Adipose tissue (tissue), 3 donors: ENCODE measurements around the gene CIAO1. TPM values are rescaled to one million over a fixed set of nuclear protein-coding genes. Genes with fewer than 3 reads are reported as not detected.
"Not testable (repeated sequence)": the region's sequence is repeated elsewhere in the genome, so short reads cannot be mapped to it uniquely, and the experiment has no call there.

ENCODE experiments used
- H3K27ac ChIP-seq: one replicate; pipeline ENCODE4 v1.5.1; 2013; ENCODE audit warnings: low read depth, low read length
- WGBS, 3 donors: extraction: QIAGEN DNeasy Blood & Tissue Kit; methylation state at CpG; one replicate each; pipeline ENCODE4 v1.1.7; 2013; 5-methylcytosine and 5-hydroxymethylcytosine counted together
- polyA plus RNA-seq, 3 donors: library from polyadenylated mRNA; stranded (reverse); fragments of 200-250 nt; gene quantifications; one replicate each; pipeline ENCODE4 v1.2.3, GENCODE V29; 2013
- donor health status: healthy with polysubstance abuse.
- donor health status: Bipolar disorder and iron deficiency.
- donor health status: healthy.

The CIAO1 gene
- polyA plus RNA-seq, 3 donors = 34.1 to 62.3 (median 35.9) TPM

DNA sequence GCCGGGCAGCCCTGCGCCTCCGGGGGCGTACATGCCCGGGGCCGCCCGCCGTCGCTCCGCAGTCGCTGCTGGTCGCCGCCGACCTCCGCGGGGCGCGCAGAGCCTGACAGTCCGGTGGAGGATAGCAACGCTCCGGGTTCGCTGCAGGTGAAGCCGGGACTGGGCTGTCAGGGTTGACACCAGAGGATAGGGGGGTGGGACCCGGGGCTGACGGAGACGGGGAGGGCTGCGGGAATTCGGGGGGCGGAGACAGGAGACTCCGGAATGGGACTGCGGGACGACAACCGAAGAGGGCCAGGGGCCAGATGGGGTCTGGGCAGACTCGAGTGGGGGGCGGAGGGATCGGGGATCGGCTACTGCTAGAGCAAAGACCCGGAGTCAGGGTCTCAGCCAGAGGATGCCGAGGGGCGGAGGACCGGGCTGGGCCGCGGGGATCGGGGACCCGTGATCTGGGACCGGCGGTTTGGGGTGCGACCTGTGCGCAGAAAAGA is 631 bp upstream of the CIAO1 start:
- WGBS, 3 donors = 0 to 2% (median 1%) methylated on average over 43 to 49 of the region's 49 CpGs
- H3K27ac ChIP-seq = no peak overlapping the region

DNA sequence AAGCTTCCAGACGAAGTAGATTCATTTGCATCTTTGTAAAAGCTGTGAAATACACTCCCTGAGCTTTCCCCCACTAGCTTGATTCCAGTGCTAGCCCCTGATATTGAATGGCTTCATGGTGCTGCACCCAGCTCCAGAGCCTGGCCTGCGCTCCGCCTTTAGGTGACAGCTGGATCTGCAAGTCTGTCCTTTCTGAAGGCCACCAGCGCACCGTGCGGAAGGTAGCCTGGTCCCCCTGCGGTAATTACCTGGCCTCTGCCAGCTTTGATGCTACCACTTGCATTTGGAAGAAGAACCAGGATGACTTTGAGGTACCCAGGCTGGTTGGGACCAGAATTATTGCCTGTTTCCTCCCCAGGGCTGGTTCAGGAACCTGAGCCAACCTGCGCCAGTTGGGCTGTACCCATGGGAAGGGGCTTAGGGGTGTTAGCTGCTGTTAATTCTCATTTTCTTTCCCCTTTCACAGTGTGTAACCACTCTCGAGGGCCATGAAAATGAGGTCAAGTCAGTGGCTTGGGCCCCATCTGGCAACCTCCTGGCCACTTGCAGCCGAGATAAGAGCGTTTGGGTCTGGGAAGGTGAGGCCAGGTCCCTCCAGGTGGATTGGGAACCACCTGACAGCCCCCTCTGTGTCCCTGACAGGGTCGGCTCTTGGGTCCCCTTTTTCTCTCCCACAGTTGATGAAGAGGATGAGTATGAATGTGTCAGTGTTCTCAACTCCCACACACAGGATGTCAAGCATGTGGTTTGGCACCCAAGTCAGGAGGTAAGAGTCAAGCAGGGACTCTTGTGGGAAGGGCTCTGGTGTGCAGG is 1.3 kb downstream of the CIAO1 start:
- 46 to 80% (median 74%) methylated on average over 12 of the region's 12 CpGs for WGBS, 3 donors
- H3K27ac ChIP-seq = no peak overlapping the region

DNA sequence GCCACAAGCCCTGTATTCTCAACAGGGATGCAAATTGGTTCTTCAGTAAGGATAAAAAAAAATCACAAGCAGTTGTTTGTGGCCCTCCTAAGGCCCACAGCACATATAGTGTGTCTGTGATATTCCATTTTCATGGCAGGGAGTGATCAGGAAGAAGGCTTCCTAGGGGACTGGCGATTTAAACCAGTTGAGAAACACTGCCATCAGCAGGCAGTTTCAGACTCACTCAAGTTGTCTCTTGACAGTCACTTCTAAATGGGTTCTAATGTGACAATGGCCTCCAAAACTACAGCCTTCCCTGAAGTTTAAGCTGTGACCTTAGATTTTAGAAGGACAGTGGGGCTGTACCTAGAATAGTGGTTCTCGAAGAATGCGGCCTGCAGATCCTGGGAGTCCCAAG is 6.0 kb downstream of the CIAO1 start:
- WGBS, 3 donors = 85 to 86% (median 85%) methylated on average over 3 of the region's 3 CpGs
- H3K27ac ChIP-seq = no peak overlapping the region

DNA sequence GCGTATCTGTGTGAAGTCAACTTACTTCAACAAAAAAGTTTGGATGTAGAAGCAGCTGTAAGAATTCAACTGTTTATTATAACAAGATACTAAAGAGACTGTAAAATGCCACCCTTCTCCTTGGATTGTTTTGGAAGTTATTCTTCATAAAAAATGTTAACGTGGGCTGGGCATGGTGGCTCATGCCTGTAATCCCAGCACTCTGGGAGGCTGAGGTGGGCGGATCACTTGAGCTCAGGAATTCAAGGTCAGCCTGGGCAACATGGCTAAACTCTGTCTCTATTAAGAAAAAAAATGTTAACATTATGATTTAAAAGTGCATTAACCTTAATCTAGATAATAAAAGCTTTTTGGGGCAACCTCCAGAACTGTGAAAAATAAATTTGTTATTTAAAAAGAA is 7.7 kb downstream of the CIAO1 start:
- H3K27ac ChIP-seq = no peak overlapping the region

DNA sequence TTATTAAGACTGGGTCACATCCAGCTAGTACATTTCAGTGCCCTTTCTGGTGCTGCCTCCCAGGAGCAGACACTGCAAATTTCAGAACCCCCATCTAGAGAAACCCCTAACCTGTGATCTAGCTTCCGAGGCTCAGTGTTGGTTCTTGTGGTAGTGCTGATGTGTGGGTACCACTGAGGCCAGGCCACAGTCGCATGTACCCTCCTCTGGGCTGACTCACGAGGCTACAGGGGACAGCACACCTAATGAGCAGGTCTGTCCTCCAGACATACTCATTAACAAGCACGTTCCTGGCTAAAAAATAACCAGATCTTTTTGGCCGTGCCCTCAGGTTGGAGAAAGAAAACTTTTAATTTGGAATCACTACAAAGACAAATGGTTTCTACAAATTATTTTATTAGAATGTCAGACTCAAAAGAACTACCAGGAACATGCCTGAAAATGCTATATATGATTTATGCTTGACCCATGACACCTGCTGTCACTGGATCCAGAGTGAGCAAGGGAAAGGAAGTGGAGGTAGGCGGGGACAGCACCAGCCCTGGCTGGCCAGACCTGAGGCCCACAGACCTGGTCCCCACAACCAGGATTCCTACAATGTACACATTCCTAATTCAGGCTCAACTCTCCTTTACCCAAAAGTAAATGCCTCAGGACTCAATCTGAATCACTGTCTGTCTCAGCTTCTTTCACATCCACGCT is 8.5 kb downstream of the CIAO1 start:
- WGBS, 3 donors = 74 to 81% (median 77%) methylated on average over 7 of the region's 7 CpGs
- H3K27ac ChIP-seq = no peak overlapping the region

More for the DNA sequence above, 7.7 kb downstream of the CIAO1 start:
- 51 to 80% (median 77%) methylated on average over 3 of the region's 3 CpGs for WGBS, 3 donors

DNA sequence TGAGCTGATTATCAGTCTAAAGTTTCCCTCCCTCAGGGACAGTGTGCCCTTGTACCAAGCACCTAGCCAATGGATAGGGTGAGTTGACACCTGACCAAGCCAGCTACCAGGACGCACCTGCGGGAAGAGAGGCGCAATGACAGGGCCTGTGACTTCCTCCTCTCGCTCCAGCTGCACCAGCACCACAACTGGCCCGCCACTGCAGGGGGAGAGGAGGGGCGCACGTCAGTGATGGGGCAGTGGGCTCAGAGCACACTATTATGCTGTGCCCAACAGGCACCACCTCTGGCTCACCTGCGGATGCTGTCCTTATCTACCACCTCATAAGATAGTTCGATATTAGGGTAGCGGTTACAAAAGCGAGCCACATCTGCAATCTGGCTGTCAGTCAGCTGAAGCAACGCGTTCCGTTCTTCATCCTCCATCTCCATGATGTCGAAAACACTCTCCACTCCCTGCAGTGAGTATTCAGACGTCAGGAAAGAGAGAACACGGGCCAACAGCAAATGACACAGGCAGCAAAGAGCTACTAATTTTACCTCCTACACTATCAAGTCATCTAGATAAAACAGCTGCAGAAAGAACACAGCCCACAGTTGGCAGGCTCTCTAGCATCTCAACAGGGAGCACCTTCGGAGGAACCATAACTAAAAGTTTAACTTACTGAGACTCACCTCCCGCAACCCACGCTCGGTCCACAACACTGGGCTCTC is 10.9 kb downstream of the CIAO1 start:
- H3K27ac ChIP-seq = no peak overlapping the region
- 87 to 91% (median 89%) methylated on average over 21 of the region's 21 CpGs for WGBS, 3 donors

DNA sequence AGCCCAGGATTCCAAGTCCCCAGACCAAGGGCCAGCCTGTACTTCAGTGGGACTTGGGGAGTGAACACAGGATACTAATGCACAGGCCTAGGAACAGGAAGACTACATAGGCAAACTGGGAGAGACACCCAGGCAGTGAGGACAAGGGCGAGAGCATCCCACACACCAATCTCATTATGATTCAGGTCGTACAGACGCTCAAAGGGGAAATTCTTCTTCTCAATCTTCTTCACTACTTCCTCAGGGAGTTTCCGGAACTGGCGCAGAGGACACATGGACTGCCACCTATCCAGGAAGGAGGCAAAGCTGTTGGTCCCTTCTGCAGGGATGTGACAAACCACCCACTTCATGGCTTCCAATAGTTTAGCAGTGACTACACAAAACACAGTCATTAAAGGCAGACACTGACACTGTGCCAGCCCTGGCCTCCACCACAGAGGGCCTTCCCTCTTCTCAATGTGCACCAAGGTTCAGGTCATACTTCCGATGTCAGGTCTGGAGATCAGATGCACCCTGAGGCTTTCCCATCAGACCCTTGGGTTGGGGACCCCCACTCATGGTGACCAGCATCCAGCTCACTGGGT is 21.3 kb downstream of the CIAO1 start:
- 80 to 88% (median 82%) methylated on average over 6 of the region's 6 CpGs for WGBS, 3 donors
- H3K27ac ChIP-seq = no peak overlapping the region

DNA sequence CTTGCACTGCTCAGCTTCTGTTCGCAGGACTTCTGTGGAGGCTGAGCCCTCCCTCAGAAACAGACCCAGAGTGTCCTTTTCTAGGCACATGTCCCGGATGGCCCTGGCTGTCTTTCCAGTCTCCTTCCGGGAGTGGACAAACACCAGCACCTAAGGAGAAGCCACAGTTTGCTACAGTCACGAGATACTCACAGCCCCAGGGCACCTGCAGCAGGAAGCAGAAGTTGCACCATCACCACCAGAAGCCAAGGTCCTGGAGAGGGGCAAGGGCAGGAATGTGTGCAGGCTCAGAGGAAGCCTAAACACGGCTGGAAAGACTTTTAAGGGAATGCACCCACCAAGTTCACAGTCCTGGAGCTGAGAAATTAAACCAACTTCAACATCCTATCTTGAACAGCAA is 25.7 kb downstream of the CIAO1 start:
- H3K27ac ChIP-seq = no peak overlapping the region
- 69 to 88% (median 83%) methylated on average over 5 of the region's 5 CpGs for WGBS, 3 donors

DNA sequence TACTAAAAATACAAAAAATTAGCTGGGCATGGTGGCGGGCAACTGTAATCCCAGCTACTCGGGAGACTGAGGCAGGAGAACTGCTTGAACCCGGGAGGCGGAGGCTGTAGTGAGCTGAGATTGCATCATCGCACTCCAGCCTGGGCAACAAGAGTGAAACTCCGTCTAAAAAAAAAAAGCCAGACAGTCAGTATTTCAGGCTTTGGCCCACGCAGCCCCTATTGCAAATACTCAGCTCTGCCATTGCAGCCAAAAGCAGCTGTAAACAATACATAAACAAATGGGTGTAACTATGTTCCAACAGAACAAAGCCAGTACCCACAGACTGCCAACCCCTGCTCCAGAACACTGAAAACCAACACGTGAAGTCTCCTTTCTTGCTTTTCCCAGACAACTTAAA is 28.2 kb downstream of the CIAO1 start:
- not testable (repeated sequence) for H3K27ac ChIP-seq

DNA sequence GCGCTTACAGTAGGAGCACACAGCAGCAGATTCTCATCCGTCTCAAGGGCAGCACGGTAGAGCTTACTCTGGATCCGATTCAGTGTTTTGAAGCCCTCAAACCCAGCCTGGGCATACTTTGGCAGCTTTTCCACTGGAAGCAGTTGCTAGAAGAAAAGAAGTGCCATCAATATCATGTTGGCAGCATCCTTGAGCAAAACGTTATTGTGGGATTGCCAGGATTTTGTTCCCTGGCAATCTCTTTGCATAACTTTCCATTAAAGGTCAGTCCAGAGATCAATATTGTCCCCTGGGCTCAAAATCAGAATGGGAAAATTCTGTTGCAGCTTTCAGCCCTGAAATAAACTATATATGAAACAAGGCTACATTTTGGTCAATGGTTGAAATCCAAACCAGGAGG is 30.9 kb downstream of the CIAO1 start:
- no peak overlapping the region for H3K27ac ChIP-seq
- WGBS, 3 donors = 77 to 86% (median 83%) methylated on average over 5 of the region's 5 CpGs

More for the DNA sequence above, 28.2 kb downstream of the CIAO1 start:
- 84 to 92% (median 87%) methylated on average over 8 of the region's 8 CpGs for WGBS, 3 donors

DNA sequence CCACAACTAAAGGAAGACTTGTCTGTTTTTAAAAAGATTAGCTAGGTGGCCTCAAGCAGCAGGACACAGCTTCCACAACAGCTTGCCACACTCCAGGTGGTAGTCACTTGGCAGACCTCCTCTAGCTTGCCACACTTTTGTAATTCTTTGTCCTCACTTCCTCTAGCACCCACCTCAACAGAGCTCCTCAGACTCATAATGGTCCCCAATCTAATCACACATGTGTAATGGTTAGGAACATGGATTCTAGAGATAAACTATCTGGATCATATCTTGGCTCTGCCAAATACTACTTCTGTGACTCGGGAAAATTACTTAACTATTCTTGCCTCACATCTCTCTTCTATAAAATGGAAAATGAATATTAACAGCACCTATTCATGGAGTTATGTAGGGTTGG is 35.8 kb downstream of the CIAO1 start:
- WGBS, 3 donors = 41 to 71% (median 62%) methylated on average over 1 of the region's 1 CpG
- no peak overlapping the region for H3K27ac ChIP-seq

DNA sequence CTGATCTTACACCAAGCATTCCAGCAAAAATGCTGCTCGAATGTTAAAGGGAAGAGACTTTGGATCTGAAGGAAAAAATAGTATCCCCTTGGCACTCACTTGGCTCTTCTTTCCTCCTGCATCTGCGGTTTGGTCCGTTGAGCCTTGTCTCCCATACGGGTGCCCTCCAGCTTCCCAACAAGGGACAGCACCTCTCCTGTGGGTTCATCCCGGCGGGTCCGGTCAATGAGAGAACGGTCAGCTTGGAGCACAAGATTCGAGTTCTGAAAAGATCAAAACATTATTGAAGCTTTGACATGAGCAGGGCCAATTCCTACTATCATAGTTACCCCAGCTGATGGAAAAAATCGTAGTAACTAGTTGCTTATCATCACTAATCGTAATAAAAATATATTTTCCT is 38.6 kb downstream of the CIAO1 start:
- no peak overlapping the region for H3K27ac ChIP-seq
- 63 to 72% (median 63%) methylated on average over 11 of the region's 11 CpGs for WGBS, 3 donors

DNA sequence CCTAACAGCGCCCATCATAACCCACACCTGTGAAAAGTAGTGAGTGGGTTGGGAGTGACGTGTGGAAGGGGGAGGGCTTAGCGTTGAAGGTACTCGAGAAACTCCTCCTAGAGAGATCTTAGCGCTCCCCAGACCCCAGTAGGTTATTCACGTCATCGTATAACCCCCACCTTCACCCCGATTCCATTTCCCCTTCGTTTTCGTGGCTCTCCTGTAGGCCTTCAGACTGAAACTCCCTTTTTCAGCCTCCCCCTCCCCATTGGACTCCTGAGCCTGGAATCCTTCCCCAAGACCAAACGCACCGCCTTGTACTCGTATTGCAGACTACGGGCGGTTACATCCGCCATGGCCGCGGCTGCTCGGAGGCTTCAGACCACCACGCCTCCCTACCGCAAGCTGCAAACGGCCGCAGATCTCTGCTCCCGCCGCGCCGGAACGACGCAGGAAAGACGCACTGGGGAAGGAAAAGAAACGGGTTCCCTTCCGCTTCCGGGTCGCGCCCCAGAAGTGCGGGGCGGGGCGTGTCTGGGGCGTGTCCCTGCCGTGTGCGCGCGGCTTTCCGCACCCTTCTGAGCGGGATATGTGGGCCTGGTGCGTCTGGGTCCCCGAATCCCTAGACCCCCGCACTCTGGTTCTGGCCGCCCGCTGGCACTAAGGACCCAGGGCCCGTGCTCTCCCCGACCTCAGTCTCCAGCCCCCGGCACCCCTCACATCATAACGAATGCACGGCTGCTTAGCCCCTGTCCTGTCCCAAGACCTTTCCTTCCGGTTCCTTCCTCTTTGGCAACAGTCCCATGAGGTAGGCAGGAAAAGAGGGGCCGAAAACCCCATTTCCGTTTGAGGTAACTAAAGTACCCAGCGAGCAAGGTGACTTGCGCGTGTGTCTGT is 39.3 kb downstream of the CIAO1 start, which contains the start of gene SNRNP200:
Gene SNRNP200 (minus strand): TSS at position 456 of the 888 bp plus-strand sequence. CDS start 109 bp downstream, at position 347.
- peak within 1 kb of the TSS; percentile 65 for H3K27ac ChIP-seq
- 0 to 1% (median 1%) methylated on average over 57 to 61 of the region's 61 CpGs for WGBS, 3 donors

DNA sequence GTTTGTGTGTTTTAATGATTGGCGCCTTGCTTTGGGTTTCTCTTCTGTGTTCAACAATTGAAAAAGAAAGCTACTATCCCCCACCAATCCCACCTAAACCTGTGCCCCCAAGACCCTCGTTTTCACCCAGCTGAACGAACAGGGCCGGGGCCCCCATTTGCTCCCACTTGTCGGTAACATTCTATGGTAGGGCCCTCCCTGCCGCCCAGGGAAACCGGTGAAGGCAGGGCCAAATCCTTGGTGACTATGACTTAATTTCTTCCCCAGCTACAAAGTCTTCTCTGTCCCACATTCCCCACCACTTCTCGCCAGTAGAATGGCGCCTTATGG is 39.9 kb downstream of the CIAO1 start:
- 17 to 26% (median 24%) methylated on average over 9 of the region's 9 CpGs for WGBS, 3 donors
- peak overlapping the region; percentile 65 for H3K27ac ChIP-seq

DNA sequence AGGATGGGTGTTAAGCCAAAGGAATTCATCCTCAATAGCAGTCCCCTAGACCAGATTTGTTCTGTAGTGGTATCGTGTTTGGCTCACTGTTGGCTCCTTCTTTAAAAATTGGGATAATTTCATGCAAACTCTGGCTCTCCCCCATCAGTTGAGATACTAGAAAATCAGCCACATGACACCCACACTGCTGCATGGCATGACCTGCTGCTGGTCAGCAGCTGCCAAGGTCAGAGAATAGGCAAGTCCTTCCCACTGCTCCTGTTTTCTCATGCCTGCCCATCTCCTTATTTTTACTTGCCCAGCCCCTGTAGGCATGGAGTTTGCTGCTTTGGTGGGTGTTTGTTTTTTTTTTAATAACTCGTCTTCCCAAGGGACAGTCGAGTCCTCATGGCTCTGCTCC is 40.3 kb downstream of the CIAO1 start:
- no peak overlapping the region for H3K27ac ChIP-seq
- 86 to 92% (median 90%) methylated on average over 3 of the region's 3 CpGs for WGBS, 3 donors

DNA sequence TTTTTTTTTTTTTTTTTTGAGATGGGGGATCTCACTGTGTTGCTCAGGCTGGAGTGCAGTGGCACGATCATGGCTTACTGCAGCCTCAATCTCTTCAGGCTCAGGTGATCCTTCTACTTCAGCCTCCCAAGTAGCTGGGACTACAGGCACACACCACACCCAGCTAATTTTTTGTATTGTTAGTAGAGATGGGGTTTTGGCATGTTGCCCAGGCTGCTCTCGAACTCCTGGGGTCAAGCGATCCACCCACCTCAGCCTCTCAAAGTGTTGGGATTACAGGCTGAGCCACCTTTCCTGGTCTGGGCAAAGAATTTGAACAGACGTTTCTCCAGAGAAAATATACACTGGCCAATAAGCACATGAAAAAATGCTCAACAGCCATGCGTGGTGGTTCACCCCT is 42.2 kb downstream of the CIAO1 start:
- H3K27ac ChIP-seq = no peak overlapping the region
- WGBS, 3 donors = 74 to 81% (median 78%) methylated on average over 5 of the region's 5 CpGs

DNA sequence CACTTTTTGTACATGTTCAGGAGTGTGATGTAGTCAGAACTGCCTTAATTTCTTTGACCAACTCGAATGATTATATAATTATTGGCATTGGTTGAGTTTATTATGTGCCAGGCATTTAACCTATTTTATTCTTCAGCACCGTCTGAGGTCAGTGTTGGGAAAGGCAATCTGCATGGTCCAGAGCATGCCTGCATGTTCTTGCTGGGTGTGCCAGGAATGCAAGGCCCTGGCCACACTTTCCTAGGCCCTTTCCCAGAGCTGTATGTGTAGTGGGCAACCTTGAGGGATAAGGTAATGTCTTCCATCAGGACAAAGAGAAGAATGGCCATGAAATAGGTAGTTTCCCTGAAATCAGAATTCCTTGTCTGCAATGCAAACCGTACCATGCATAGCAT is 49.0 kb downstream of the CIAO1 start:
- WGBS, 3 donors = 62 to 69% (median 64%) methylated on average over 3 of the region's 3 CpGs
- no peak overlapping the region for H3K27ac ChIP-seq
